Occipital lobe (tissue), 2 donors: ENCODE data around the gene PDIA2. TPM values are rescaled to one million over a fixed set of nuclear protein-coding genes. Genes with fewer than 3 reads are reported as not detected.
A peak's percentile ranks its signal among the peaks of the same experiment; 100 is the strongest.
"Not testable (repeated sequence)": the region's sequence is repeated elsewhere in the genome, so short reads cannot be mapped to it uniquely, and the experiment has no call there.

Experiments
- DNase-seq: peaks from one replicate; lab custom pipeline; 2025; lab: John Stamatoyannopoulos, UW
- total RNA-seq: library from RNA; depleted of rRNA; stranded (reverse); fragments of >200 nt; gene quantifications from one replicate; pipeline ENCODE4 v1.2.3, GENCODE V29; 2014

Gene PDIA2, protein sequence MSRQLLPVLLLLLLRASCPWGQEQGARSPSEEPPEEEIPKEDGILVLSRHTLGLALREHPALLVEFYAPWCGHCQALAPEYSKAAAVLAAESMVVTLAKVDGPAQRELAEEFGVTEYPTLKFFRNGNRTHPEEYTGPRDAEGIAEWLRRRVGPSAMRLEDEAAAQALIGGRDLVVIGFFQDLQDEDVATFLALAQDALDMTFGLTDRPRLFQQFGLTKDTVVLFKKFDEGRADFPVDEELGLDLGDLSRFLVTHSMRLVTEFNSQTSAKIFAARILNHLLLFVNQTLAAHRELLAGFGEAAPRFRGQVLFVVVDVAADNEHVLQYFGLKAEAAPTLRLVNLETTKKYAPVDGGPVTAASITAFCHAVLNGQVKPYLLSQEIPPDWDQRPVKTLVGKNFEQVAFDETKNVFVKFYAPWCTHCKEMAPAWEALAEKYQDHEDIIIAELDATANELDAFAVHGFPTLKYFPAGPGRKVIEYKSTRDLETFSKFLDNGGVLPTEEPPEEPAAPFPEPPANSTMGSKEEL
- total RNA-seq = 6.4 TPM

DNA sequence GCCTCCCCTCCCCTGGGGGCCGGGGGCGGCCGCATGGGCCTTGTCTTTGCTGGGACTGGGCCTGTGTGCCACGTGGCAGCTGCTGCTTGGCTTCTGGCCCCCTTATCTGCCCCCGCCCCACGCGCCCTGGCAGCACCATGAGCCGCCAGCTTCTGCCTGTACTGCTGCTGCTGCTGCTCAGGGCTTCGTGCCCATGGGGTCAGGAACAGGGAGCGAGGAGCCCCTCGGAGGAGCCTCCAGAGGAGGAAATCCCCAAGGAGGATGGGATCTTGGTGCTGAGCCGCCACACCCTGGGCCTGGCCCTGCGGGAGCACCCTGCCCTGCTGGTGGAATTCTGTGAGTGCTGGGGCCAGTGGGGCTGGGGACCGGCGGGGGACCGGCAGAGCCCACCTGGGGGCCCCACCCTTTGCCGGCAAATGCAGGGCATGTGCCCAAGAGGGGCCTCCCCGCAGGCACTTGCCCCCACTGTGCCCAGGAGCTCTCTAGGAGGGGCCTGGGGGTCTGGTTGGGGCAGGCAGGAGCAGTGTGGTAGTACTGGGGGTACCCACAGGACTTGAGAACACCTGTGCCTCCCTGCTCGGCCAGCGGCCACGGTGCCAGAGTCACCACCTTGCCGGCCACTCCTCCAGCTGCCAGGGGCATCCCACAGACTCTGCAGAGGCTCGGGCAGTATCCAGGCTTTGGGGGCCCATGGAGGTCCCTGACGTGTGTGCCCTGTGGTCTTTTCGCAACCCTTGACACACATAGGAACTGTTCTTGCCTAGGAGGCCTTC lies at the start of gene PDIA2:
Gene PDIA2 (plus strand): TSS at position 132 of the 773 bp plus-strand sequence. CDS start 6 bp downstream, at position 138.
- DNase-seq = no peak

DNA sequence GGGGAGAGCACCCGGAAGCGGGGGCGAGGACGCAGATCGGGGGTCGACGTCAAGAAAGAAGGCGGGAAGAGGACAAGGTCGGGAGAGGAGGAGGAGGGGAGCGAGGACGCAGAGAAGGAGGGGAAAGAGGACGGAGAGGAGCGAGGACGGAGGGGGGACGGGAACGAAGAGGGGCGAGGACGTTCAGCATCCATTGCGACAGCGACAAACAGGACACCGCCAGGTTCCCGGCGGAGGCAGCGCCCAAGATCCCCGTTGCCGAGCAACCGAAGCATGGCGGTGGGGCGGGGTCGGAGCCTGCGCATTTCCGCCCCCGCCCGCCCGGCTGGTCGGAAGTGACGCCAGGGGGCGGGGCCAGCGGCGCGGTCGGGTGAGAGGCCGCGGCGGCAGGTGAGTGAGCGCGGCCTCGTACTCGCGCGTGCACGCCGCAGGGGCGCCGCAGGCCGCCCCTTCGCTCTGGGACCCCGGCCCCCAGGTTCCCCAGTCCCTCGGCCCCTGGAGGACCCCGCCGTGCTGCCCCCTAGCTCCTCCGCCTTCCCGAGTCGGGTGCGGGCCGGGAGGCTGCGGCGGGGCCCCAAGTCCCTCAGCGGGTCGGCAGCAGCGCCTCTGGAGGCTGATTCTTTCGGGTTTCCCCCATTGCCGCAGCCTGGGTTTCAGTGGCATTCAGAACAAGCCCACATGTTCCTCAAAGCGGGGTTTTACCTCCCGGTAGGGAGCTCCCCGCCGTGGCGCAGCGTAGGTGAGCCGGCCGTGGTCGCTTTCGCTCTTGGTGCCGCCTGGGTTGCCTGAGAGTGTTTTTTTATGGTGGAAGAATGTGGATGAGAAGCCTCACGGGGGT lies 48.3 kb upstream of the PDIA2 start, which contains the start of gene FAM234A:
Gene FAM234A (plus strand): TSS at position 354 of the 838 bp plus-strand sequence. CDS start 19,593 bp downstream, outside the sequence.
- peak; percentile 87 for DNase-seq

DNA sequence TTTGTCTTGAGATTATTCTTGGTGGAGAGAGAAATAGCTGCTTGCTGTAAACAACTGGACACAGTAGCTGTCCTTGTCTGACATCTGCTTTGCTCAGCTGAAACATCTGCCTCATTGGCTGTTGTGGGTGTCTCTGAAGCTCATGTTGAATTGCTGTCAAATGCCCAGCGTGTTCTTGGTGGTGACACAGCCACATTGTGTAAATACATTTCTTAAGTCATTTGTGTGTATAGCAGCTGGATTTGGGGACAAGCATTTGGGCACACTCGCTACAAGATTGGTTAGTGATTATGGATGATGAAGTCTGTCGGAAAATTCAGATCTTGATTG lies 43.1 kb upstream of the PDIA2 start:
- DNase-seq = peak; percentile 17

DNA sequence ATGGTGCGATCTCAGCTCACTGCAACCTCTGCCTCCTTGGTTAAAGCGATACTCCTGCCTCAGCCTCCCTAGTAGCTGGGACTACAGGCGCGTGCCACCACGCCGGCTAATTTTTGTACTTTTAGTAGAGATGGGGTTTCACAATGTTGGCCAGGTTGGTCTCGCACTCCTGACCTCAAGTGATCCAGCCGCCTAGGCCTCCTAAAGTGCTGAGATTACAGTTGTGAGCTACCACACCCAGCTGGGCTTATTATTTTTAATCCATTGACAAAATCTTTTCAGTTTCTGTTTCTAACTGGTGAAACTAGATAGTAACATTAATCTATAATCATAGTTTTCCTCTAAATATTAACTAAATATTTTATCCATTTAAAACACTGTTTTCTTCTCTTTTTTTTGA lies 42.4 kb upstream of the PDIA2 start:
- no peak for DNase-seq

DNA sequence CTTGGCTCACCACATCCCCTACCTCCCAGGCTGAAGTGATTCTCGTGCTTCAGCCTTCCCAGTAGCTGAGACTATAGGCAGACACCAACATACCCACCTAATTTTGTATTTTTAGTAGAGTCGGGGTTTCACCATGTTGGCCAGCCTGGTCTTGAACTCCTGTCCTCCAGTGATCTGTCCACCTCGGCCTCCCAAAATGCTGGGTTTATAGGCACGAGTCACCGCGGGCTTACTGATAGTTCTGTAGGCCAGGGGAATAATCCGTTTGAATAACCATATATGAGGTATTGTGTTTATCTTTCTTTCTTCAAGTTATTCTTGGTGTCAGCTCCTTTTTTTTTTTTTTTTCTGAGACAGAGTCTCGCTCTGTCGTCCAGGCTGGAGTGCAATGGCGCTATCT lies 40.7 kb upstream of the PDIA2 start:
- no peak for DNase-seq

DNA sequence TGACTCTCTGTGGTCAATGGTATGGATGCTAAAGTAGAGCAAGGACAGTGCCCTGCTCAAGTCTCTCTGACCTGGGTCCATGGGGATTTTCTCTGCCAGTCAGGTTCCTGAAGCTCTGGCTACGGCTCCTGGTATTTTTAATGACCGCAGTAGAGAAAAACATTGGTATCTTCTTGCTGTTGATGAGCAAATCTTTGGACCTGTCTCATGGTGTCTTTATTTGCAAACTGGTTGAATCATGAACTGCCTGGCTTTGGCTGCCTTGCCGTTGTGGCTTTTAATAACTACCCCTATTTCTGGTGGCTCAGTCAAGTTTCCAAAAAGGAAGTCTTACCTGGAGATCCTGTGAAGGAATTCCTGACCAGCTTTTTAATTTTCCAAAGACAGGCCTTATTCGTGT lies 39.6 kb upstream of the PDIA2 start:
- no peak for DNase-seq

DNA sequence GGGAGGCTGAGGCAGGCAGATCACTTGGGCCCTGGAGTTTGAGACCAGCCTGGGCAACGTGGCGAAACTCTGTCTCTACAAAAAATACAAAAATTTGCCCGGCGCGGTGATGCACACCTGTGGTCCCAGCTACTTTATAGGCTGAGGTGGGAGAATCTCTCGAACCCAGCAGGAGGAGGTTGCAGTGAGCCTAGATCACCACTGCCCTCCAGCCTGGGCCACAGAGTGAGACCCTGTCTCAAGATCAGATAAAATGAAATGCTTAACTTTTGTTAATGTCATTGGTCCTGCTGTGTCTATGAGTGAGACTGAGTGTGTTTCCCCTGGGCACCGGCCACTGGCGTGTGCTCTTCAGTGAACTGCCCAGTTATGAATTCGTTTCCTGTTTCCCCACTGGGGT lies 37.9 kb upstream of the PDIA2 start:
- no peak for DNase-seq

DNA sequence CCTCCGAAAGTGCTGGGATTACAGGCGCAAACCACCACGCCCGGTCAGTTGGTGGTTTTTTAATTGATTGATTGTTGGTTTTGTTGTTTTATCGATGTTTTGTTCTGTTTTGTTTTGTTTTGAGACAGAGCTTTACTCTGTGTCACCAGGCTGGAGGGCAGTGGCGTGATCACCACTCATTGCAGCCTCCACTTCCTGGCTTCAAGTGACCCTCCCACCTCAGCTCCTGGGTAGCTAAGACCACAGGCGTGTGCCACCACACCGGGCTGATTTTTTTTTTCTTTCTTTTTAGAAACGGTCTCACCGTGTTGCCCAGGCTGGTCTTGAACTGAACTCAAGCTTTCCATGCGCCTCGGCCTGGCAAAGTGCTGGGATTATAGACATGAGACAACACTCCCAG lies 35.9 kb upstream of the PDIA2 start:
- DNase-seq = no peak

DNA sequence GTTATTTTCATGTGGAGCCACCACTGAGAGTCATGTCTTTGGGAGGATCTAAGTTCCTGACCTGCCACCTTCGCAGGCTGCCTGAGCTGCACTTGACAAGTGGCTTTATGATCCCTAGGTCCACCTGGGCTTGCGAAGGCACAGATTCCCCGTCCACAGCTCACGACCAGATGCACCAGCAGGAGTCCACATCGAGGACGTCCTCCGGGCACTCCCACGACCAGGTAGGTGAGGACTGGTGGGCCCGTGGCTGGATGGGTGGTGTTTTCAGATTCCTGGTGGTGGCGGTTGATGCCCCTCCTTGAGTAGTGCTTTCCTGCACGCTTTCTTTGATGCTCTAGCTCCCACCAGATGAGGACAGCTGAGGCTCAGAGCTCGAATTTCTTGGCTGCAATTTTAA lies 33.5 kb upstream of the PDIA2 start:
- no peak for DNase-seq

DNA sequence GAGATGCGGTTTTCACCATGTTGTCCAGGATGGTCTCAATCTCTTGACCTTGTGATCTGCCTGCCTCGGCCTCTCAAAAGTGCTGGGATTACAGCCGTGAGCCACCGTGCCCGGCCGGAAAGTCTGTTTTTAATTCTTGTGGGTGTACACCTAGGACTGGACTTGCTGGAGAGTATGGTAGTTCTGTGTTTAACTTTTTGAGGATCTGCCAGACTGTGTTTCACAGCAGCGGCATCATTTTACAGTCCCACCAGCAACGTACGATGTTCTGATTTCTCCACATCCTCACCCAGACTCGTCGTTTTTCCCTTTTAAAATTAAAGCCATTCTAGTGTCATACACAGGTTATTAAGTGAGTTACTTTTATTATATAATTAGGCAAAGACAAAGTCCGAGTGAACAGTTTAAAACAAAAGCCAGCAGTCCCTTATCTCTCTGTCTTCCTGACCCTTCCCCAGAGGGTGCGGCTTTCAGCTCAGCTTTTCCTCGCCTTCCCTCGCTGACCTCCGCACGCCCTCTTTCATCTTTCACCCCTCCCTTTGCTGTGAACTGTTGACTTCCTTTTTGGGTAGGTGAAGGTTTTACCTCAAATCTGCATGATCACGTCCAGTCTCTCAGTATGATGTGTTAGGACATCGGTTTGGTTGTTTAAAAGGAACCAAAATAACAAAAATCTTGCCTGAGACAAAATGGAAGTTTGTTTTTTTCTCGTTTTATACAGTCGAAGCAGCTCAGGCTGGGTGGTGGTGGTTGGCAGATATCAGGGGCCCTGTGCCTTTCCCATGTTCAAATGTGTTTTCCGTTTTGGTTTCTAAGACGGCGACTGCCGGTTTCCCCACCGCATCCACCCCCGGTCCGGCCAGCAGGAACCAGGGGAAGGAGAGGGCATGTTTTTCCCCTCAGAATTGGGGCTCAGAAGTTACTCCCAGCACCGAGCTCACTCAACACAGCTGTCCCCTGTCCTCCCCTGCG lies 30.3 kb upstream of the PDIA2 start:
- DNase-seq = no peak

DNA sequence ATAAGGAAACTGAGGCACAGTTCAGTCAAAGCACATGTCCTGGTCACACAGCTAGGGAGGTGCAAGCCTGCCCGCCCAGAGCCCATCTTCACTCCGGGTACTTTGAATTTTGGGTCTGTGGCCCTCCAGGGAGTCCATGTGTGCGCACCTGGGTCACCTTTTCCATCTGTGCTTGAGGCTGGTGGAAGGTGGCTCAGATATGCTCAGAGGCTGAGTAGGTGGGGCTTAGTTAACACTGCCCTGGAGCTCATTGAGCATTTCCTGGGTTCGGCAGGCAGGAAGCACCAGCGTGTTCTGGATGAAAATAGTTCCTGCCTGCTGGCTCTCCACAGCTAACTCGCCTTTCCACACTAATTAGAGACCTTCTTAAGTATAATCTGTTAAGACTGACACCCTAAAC lies 29.1 kb upstream of the PDIA2 start:
- DNase-seq = no peak

DNA sequence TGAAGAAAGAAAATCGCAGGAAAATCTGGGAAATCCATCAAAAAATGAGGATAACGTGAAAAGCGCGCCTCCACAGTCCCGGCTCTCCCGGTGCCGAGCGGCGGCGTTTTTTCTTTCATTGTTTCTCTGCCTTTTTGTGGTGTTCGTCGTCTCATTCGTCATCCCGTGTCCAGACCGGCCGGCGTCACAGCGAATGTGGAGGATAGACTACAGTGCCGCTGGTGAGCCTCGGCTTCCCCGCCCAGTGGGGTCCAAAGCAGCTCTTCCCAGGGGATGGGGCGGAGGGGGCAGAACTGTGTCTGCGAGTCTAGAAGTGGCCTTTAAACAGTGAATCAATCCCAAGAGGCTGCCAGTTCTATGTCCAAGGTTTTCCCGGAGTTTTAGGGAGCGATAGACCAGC lies 28.5 kb upstream of the PDIA2 start:
- DNase-seq = no peak

DNA sequence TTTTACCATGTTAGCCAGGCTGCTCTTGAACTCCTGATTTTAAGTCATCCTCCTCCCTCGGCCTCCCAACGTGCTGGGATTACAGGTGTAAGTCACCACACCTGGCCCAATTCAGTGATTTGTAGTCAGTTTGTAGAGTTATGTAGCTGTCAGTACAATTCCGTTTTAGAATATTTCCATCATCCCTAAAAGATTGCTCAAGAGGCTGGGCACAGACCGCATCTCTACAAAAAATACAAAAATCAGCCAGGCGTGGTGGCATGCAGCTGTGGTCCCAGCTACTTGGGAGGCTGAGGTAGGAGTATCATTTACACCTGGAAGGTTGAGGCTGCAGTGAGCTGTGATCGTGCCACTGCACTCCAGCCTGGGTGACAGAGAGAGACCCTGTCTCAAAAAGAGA lies 27.8 kb upstream of the PDIA2 start:
- DNase-seq = no peak

DNA sequence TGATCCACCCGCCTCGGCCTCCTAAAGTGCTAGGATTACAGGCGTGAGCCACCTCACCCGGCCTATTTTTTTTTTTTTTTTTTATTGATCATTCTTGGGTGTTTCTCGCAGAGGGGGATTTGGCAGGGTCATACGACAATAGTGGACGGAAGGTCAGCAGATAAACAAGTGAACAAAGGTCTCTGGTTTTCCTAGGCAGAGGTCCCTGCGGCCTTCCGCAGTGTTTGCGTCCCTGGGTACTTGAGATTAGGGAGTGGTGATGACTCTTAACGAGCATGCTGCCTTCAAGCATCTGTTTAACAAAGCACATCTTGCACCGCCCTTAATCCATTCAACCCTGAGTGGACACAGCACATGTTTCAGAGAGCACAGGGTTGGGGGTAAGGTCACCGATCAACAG lies 24.9 kb upstream of the PDIA2 start:
- DNase-seq = not testable (repeated sequence)

DNA sequence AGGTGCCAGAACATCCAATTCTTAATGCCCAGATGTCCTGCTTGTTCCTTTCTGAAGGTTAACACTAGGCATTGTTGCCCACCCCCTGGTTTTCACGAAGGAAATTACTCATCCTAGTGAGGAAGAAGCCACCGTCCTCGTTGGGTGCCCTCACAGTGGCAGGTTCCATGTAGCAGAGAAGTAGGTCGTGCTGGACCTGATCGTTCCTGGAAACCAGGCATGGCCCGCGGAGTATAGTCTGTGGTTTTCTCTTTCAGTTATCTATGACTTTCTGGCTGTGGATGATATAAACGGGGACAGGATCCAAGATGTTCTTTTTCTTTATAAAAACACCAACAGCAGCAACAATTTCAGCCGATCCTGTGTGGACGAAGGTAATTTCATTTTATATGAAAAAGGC lies 23.7 kb upstream of the PDIA2 start:
- DNase-seq = no peak

DNA sequence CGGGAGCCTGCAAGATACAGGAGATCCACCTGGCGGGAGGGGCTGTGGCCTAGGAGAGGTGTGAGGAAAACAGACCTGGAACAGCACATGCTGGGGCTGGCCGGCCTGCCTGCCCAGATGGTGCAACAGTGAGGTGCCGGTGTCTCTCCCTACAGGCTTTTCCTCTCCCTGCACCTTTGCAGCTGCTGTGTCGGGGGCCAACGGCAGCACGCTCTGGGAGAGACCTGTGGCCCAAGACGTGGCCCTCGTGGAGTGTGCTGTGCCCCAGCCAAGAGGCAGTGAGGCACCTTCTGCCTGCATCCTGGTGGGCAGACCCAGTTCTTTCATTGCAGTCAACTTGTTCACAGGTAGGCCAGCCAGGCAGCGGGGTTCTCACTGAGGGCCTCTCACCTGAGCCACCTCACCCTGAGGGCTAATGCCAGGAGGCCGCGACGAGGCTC lies 23.1 kb upstream of the PDIA2 start:
- no peak for DNase-seq

DNA sequence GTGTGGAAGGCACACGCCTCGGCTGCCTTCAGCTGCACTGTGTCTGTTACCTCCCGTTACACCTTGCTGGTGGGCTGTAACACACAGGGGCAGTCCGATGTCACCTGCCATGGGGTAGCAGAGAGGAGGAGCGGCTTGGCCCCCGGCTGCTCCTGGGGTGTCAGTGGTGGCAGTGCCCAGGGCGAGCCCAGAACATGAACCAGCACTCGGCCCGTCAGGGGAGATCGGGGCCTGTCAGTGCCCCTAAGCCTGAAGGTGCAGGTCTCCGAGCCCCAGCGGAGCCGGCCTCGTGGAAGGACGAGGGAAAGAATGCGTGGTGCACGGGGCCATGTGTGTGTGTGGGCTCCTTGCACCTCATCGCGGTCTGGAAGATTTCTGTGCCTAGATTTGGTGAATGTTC lies 22.6 kb upstream of the PDIA2 start:
- no peak for DNase-seq

DNA sequence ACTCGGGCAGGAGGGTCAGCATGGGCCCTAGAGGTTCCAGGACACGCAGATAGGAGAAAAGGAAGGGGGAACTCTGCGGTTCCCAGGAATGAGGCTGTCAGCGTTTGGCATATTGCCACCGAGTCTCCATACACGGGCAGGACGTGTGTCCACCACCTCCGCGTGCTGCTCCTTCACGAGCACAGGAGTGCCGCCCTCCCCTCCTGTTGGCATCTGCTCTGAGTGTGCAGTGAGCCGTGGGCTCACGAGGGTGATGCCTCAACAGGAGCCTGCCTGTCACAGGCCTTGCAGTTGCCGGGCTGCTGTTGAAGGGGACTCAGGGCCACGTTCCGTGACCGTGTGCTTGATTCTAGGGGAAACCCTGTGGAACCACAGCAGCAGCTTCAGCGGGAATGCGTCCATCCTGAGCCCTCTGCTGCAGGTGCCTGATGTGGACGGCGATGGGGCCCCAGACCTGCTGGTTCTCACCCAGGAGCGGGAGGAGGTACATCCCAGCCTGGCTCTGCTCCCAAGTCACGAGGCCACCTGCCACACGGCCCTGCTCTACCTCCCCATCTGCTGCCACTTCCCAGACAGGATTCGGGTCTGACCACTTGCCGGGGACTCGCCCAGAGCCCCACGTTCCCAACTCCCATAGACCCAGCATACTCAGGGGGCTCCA lies 21.8 kb upstream of the PDIA2 start:
- DNase-seq = no peak

DNA sequence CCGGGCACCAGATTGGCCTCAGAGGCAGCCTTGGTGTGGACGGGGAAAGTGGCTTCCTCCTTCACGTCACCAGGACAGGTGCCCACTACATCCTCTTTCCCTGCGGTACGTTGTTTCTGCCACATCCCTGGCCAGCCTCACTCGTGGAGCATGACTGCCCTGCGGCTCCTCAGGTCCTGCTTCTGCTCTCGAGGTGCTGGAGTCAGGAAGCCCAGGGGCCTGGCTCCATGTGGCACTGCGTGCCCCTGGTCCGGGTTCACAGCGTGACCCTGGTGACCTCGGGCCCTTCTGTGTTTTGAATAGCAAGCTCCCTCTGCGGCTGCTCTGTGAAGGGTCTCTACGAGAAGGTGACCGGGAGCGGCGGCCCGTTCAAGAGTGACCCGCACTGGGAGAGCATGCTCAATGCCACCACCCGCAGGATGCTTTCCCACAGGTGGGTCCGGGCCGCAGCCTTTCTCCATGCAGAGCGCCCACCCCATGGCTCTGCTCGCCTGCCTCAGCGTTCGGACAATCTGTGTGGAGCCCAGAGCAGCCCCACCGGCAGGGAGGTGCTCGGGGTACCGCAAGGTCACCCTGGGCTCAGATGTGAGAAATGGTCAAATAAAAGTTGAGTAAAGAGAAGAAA lies 20.7 kb upstream of the PDIA2 start:
- no peak for DNase-seq
